ENCODE results near the gene SLC35B2.

SLC35B2 gene

GRCh38 chr6:44286747-44287146 lies 29.4 kb upstream of the SLC35B2 start:
- ChIA-PET POLR2A (ENCODE audit: low non-redundant PET) (no interaction called here), CTCF (no interaction called here)
- H3K27ac ChIP-seq, result no peak overlapping the region
- TF ChIP-seq, protein P1, sequence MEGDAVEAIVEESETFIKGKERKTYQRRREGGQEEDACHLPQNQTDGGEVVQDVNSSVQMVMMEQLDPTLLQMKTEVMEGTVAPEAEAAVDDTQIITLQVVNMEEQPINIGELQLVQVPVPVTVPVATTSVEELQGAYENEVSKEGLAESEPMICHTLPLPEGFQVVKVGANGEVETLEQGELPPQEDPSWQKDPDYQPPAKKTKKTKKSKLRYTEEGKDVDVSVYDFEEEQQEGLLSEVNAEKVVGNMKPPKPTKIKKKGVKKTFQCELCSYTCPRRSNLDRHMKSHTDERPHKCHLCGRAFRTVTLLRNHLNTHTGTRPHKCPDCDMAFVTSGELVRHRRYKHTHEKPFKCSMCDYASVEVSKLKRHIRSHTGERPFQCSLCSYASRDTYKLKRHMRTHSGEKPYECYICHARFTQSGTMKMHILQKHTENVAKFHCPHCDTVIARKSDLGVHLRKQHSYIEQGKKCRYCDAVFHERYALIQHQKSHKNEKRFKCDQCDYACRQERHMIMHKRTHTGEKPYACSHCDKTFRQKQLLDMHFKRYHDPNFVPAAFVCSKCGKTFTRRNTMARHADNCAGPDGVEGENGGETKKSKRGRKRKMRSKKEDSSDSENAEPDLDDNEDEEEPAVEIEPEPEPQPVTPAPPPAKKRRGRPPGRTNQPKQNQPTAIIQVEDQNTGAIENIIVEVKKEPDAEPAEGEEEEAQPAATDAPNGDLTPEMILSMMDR (conservative IDR thresholded peaks at IDR 0.05; ENCODE audit: low read depth), result no peak
- DNase-seq (ENCODE audit: low spot score), result no peak

GRCh38 chr6:44286285-44286565 lies 28.9 kb upstream of the SLC35B2 start:
- ChIA-PET POLR2A (ENCODE audit: low non-redundant PET) (no interaction called here), CTCF (no interaction called here)
- H3K27ac ChIP-seq, result no peak overlapping the region
- DNase-seq (ENCODE audit: low spot score), result no peak
- TF ChIP-seq, protein P1 (conservative IDR thresholded peaks at IDR 0.05; ENCODE audit: low read depth), result no peak

- TF ChIP-seq, protein P1 (conservative IDR thresholded peaks at IDR 0.05; ENCODE audit: low read depth), result no peak
- no peak overlapping the region for H3K27ac ChIP-seq
- ChIA-PET CTCF (no interaction called here), POLR2A (ENCODE audit: low non-redundant PET) (interaction anchor here (0.7 kb wide), 1 partner anchor 16 kb away, joined by 10 read pairs; no protein-coding TSS in a partner anchor)
- no peak for DNase-seq (ENCODE audit: low spot score)
Observed at GRCh38 chr6:44285552-44286284, 28.4 kb upstream of the SLC35B2 start.

GRCh38 chr6:44284867-44285266 lies 27.5 kb upstream of the SLC35B2 start:
- TF ChIP-seq, protein P1 (conservative IDR thresholded peaks at IDR 0.05; ENCODE audit: low read depth), result no peak
- no peak overlapping the region for H3K27ac ChIP-seq
- ChIA-PET CTCF (interaction anchor here (0.6 kb wide), 1 partner anchor 1206 kb away, joined by 3 read pairs; no protein-coding TSS in a partner anchor), POLR2A (ENCODE audit: low non-redundant PET) (no interaction called here)
- DNase-seq (ENCODE audit: low spot score), result no peak

DNA sequence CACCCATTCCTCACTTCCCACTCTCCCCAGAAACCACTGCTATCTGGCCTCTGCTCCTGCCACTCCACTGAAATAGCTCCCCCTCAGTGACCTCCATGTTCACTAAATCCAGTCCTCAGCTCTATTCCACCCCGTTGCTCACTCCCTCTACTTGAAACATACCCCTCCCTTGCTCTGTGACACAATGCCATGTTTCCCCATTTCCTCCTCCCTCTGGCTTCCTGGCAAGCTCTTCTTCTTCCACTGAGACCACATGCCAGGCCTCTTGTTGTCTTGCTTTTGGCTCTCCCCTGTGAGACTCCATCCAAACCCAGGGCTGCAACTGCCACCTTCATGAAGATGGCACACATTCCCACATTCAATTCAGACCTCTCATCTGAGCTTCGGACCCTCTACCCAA lies 26.8 kb upstream of the SLC35B2 start:
- DNase-seq (ENCODE audit: low spot score), result no peak
- no peak overlapping the region for H3K27ac ChIP-seq
- ChIA-PET CTCF (interaction anchor here (0.6 kb wide), 3 partner anchors 54 to 1205 kb away, joined by 3 to 5 read pairs (median 3); no protein-coding TSS in a partner anchor), POLR2A (ENCODE audit: low non-redundant PET) (no interaction called here)
- TF ChIP-seq, protein P1 (conservative IDR thresholded peaks at IDR 0.05; ENCODE audit: low read depth), result no peak

GRCh38 chr6:44278774-44279697 lies 21.7 kb upstream of the SLC35B2 start:
- ChIA-PET POLR2A (ENCODE audit: low non-redundant PET) (no interaction called here), CTCF (interaction anchor here (0.5 to 1.9 kb wide), 3 partner anchors 10 to 34 kb away, joined by 3 to 6 read pairs (median 5); partner anchors contain the start of gene AARS2)
- no peak overlapping the region for H3K27ac ChIP-seq
- TF ChIP-seq, protein P1 (conservative IDR thresholded peaks at IDR 0.05; ENCODE audit: low read depth), result no peak
- DNase-seq (ENCODE audit: low spot score), result no peak

All from RWPE1 (cell line).